ENCODE results near the gene ANKRD22. TPM values are rescaled to one million over a fixed set of nuclear protein-coding genes. Genes with fewer than 3 reads are reported as not detected.

ANKRD22 gene
- total RNA-seq, 2 experiments from 2014 or later = not detected

DNA sequence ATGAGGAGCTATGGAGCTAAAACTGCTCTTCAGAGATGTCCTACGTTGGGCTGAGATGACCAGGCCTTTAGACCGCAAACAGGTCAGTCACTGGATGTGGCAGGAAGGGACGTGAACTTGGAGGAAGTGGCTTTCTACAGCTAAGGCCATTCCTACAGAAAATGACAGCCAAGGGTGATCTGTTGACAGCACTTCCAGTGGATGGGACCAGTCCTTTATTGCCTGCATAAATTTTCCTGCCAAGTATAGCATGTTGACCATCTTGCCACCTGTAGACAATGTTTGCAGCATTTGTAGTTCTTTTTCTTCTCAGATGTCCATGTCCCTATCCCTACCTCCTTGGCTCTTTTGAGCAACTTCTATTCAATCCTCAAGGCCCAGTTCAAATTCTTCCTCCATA lies 45.7 kb downstream of the ANKRD22 start:
- Mint-ChIP-seq H3K36me3 (ENCODE audit: low read depth) (no peaks in the 10 kb centered on the region), H3K9me3 (no peaks in the 10 kb centered on the region), H3K4me1 (ENCODE audit: low read depth) (peaks cover 10% of the 10 kb centered on the region), H3K27me3 (no peaks in the 10 kb centered on the region), H3K4me3 (no peak overlapping the region), H3K27ac (no peak overlapping the region)
- Histone ChIP-seq H3K27ac (ENCODE audit: low read depth in 1 of 2, low read length in 2 of 2) (no peak overlapping the region), H3K4me3 (ENCODE audit: low read length) (no peak overlapping the region), H3K4me1 (ENCODE audit: insufficient read depth, low read length) (peaks cover 3% of the 10 kb centered on the region), H3K27me3 (ENCODE audit: control insufficient read depth in 1 of 2, insufficient read depth in 2 of 2, low read length in 2 of 2) (no peaks in the 10 kb centered on the region), H3K36me3 (ENCODE audit: insufficient read depth, low read length) (no peaks in the 10 kb centered on the region), H3K9me3 (ENCODE audit: control insufficient read depth in 1 of 2, insufficient read depth in 1 of 2, low read length in 2 of 2) (no peaks in the 10 kb centered on the region)
- DNase-seq (no peak), ATAC-seq (ENCODE audit: poor library complexity) (no peak)
- ChIA-PET CTCF (no interaction called here), POLR2A (no interaction called here)
- TF ChIP-seq, protein P1, sequence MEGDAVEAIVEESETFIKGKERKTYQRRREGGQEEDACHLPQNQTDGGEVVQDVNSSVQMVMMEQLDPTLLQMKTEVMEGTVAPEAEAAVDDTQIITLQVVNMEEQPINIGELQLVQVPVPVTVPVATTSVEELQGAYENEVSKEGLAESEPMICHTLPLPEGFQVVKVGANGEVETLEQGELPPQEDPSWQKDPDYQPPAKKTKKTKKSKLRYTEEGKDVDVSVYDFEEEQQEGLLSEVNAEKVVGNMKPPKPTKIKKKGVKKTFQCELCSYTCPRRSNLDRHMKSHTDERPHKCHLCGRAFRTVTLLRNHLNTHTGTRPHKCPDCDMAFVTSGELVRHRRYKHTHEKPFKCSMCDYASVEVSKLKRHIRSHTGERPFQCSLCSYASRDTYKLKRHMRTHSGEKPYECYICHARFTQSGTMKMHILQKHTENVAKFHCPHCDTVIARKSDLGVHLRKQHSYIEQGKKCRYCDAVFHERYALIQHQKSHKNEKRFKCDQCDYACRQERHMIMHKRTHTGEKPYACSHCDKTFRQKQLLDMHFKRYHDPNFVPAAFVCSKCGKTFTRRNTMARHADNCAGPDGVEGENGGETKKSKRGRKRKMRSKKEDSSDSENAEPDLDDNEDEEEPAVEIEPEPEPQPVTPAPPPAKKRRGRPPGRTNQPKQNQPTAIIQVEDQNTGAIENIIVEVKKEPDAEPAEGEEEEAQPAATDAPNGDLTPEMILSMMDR (IDR thresholded peaks at IDR 0.05) = no peak
- intact Hi-C loops (cut with DNase I, micrococcal nuclease) = loop anchor here in 1 of 2 experiments (10.0 kb wide), 1 partner anchor 231 kb away; no protein-coding TSS in a partner anchor

DNA sequence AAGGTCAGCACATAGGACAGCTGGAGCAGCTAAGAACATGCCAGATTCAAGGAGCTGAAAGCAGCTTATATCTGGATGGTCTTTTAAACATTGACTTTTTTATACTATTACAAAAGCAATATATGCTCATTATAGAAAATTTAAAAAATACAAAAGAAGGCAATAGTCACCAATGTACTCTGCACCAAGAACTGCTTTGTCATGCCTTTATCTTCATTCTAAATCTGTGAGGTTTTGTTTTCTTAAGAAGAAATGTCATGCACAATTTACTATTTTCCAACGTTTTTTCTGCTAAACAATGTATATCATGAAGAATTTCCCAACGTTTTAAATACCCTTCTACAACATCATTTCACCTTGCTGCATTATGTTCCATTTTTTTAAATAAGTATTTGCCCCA lies 46.3 kb downstream of the ANKRD22 start:
- Mint-ChIP-seq H3K4me1 (ENCODE audit: low read depth) (peaks cover 6% of the 10 kb centered on the region), H3K9me3 (no peaks in the 10 kb centered on the region), H3K27ac (no peak overlapping the region), H3K27me3 (no peaks in the 10 kb centered on the region), H3K36me3 (ENCODE audit: low read depth) (no peaks in the 10 kb centered on the region), H3K4me3 (no peak overlapping the region)
- CTCF ChIA-PET = no interaction called here
- H3K27ac ChIP-seq (ENCODE audit: low read depth in 1 of 2, low read length in 2 of 2) = no peak overlapping the region
- H3K4me1 ChIP-seq (ENCODE audit: insufficient read depth, low read length) = peaks cover 3% of the 10 kb centered on the region
- no peaks in the 10 kb centered on the region for H3K27me3 ChIP-seq (ENCODE audit: control insufficient read depth in 1 of 2, insufficient read depth in 2 of 2, low read length in 2 of 2)
- intact Hi-C loops (cut with DNase I, micrococcal nuclease) = loop anchor here in 1 of 2 experiments (10.0 kb wide), 1 partner anchor 231 kb away; no protein-coding TSS in a partner anchor
- ATAC-seq (ENCODE audit: poor library complexity) (no peak), DNase-seq (no peak)
- no peaks in the 10 kb centered on the region for H3K36me3 ChIP-seq (ENCODE audit: insufficient read depth, low read length)
- TF ChIP-seq, protein P1 (IDR thresholded peaks at IDR 0.05) = no peak
- no peak overlapping the region for H3K4me3 ChIP-seq (ENCODE audit: low read length)
- POLR2A ChIA-PET = no interaction called here
- H3K9me3 ChIP-seq (ENCODE audit: control insufficient read depth in 1 of 2, insufficient read depth in 1 of 2, low read length in 2 of 2) = no peaks in the 10 kb centered on the region

DNA sequence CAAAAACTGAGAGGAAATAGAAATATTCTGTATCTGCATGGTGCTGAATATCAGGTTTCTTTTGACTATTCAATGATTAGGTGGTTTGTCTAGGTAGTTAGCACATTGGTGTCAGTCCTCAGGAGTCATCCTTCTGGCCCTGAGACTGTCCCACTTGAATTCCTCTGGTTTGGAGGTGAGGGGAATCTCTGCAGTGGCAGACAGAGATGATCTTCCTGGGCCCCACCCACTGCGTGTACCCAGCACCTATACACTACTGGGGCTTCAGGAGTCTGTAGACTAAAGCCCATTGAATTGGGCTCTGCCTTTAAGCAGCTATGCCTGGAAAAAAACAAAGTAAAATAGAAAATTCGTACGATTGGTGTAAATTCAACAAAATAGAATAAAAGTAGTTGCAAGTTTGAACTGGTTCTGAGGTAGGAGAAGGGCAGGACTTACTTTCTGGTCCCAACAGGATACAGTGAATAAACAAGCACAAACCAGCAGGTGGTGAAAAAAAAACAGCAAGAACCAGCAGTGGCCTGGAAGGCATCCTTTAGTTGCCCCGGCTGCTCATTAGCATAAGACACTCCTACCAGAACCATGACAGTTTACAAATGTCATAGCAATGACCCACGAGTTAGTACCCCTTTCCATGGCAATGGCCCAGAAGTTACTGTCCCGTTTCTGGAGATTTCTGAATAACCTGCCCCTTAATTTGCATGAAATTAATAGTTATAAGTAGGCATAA lies 47.4 kb downstream of the ANKRD22 start:
- Histone ChIP-seq H3K4me3 (ENCODE audit: low read length) (no peak overlapping the region), H3K4me1 (ENCODE audit: insufficient read depth, low read length) (no peaks in the 10 kb centered on the region), H3K27me3 (ENCODE audit: control insufficient read depth in 1 of 2, insufficient read depth in 2 of 2, low read length in 2 of 2) (no peaks in the 10 kb centered on the region), H3K9me3 (ENCODE audit: control insufficient read depth in 1 of 2, insufficient read depth in 1 of 2, low read length in 2 of 2) (no peaks in the 10 kb centered on the region), H3K36me3 (ENCODE audit: insufficient read depth, low read length) (no peaks in the 10 kb centered on the region), H3K27ac (ENCODE audit: low read depth in 1 of 2, low read length in 2 of 2) (no peak overlapping the region)
- Mint-ChIP-seq H3K9me3 (no peaks in the 10 kb centered on the region), H3K4me1 (ENCODE audit: low read depth) (no peaks in the 10 kb centered on the region), H3K27ac (no peak overlapping the region), H3K36me3 (ENCODE audit: low read depth) (no peaks in the 10 kb centered on the region), H3K4me3 (no peak overlapping the region), H3K27me3 (no peaks in the 10 kb centered on the region)
- ATAC-seq (ENCODE audit: poor library complexity) (no peak), DNase-seq (no peak)
- intact Hi-C loops (cut with DNase I, micrococcal nuclease) = loop anchor here in 1 of 2 experiments (10.0 kb wide), 1 partner anchor 229 kb away; no protein-coding TSS in a partner anchor
- CTCF ChIA-PET = interaction anchor here (0.6 to 1.0 kb wide), 2 partner anchors 24 to 38 kb away, joined by 3 read pairs; no protein-coding TSS in a partner anchor
- TF ChIP-seq, protein P1 (IDR thresholded peaks at IDR 0.05) = no peak
- POLR2A ChIA-PET = interaction anchor here (0.6 kb wide), 1 partner anchor 75 kb away, joined by 3 read pairs; no protein-coding TSS in a partner anchor

Data from CD4-positive, alpha-beta T cell (primary cell).